ENCODE data around the gene MBNL1. TPM values are rescaled to one million over a fixed set of nuclear protein-coding genes. Genes with fewer than 3 reads are reported as not detected.

The MBNL1 gene
- total and polyA plus RNA-seq, 8 donors: 15.2 to 73.2 (median 40.2) TPM

- Histone ChIP-seq H3K27me3 (no peaks in the 10 kb centered on the region), H3K9me3 (no peaks in the 10 kb centered on the region), H3K27ac (no peak overlapping the region), H3K36me3 (no peaks in the 10 kb centered on the region), H3K4me3 (no peak overlapping the region), H3K4me1 (peaks cover 19 to 55% (median 43%) of the 10 kb centered on the region in 3 donors)
- WGBS, 2 donors: 51 to 68% methylated on average over 2 of the region's 2 CpGs
- intact Hi-C loops (cut with DNase I): no loop called here
- DNase-seq (no peak), ATAC-seq (no peak), FAIRE-seq (no peak)
- TF ChIP-seq CTCF (IDR thresholded peaks at IDR 0.05): no peak
Measured at GRCh38 chr3:152321200-152321954, 52.6 kb downstream of the MBNL1 start.

GRCh38 chr3:152321955-152322377 is 53.2 kb downstream of the MBNL1 start:
- Histone ChIP-seq H3K4me3 (no peak overlapping the region), H3K27ac (no peak overlapping the region), H3K36me3 (no peaks in the 10 kb centered on the region), H3K4me1 (peaks cover 19 to 49% (median 39%) of the 10 kb centered on the region in 3 donors), H3K9me3 (no peaks in the 10 kb centered on the region), H3K27me3 (no peaks in the 10 kb centered on the region)
- FAIRE-seq: no peak
- intact Hi-C loops (cut with DNase I): no loop called here
- no peak for ATAC-seq
- no peak for DNase-seq
- WGBS, 2 donors: 90% methylated on average over 2 of the region's 2 CpGs
- no peak for TF ChIP-seq CTCF (IDR thresholded peaks at IDR 0.05)

GRCh38 chr3:152322756-152323155 is 54.0 kb downstream of the MBNL1 start:
- H3K4me1 ChIP-seq: peaks cover 19 to 49% (median 38%) of the 10 kb centered on the region in 3 donors

GRCh38 chr3:152323834-152324233 is 55.1 kb downstream of the MBNL1 start:
- ATAC-seq (no peak), FAIRE-seq (no peak), DNase-seq (no peak)
- peaks cover 19 to 55% (median 33%) of the 10 kb centered on the region in 3 donors for H3K4me1 ChIP-seq
- no peak for TF ChIP-seq CTCF (IDR thresholded peaks at IDR 0.05)
- intact Hi-C loops (cut with DNase I): no loop called here
- no peak overlapping the region for H3K4me3 ChIP-seq
- H3K27ac ChIP-seq: no peak overlapping the region
- H3K9me3 ChIP-seq: no peaks in the 10 kb centered on the region
- H3K27me3 ChIP-seq: no peaks in the 10 kb centered on the region
- no peaks in the 10 kb centered on the region for H3K36me3 ChIP-seq
- WGBS, 2 donors: 72 to 74% methylated on average over 4 of the region's 4 CpGs

More at GRCh38 chr3:152322756-152323155, 54.0 kb downstream of the MBNL1 start:
- no peak for TF ChIP-seq CTCF (IDR thresholded peaks at IDR 0.05)
- no peak for DNase-seq
- ATAC-seq: peak in 3 of 4 donors; percentile 45 to 60 (median 57)
- Histone ChIP-seq H3K27me3 (no peaks in the 10 kb centered on the region), H3K4me3 (no peak overlapping the region), H3K36me3 (no peaks in the 10 kb centered on the region), H3K9me3 (no peaks in the 10 kb centered on the region), H3K27ac (no peak overlapping the region)
- WGBS, 2 donors: 10 to 18% methylated on average over 1 of the region's 1 CpG
- FAIRE-seq: no peak
- intact Hi-C loops (cut with DNase I): no loop called here

GRCh38 chr3:152325136-152325535 is 56.4 kb downstream of the MBNL1 start:
- TF ChIP-seq CTCF (IDR thresholded peaks at IDR 0.05): no peak
- Histone ChIP-seq H3K27me3 (no peaks in the 10 kb centered on the region), H3K9me3 (no peaks in the 10 kb centered on the region), H3K36me3 (no peaks in the 10 kb centered on the region), H3K27ac (no peak overlapping the region), H3K4me1 (peaks cover 23 to 59% (median 38%) of the 10 kb centered on the region in 3 donors), H3K4me3 (no peak overlapping the region)
- no peak for FAIRE-seq
- 72 to 76% methylated on average over 2 of the region's 2 CpGs for WGBS, 2 donors
- no peak for ATAC-seq
- DNase-seq: no peak
- intact Hi-C loops (cut with DNase I): no loop called here
